HCT116 (cell line): ENCODE results near the gene POMT1. TPM values are rescaled to one million over a fixed set of nuclear protein-coding genes. Genes with fewer than 3 reads are reported as not detected.

Experiments
- ATAC-seq: fragments of 200-7000 bp; cut with Tn5 transposase; 2 replicates; pipeline ENCODE4 v1.9.1; 2020; ENCODE audit warnings: mild to moderate bottlenecking, moderate library complexity
- BruUV-seq: library from RNA; stranded (reverse); fragments of 400-500 nt; replicated peaks from 2 replicates; lab custom pipeline; 2021; lab: Mats Ljungman, UMichigan
- CTCF ChIA-PET: fragments of 300-600 bp; sonication (Branson Sonifier 250); formaldehyde crosslinking; loops from one replicate; lab custom pipeline; 2021; ENCODE audit warnings: antibody characterized with exemption; lab: Charles Lee
- POLR2A ChIA-PET: fragments of 300-600, 350-600 bp; sonication (Branson Sonifier 250); formaldehyde crosslinking; loops from one replicate; lab custom pipeline; 2021; ENCODE audit warnings: antibody characterized with exemption; lab: Charles Lee
- RAD21 ChIA-PET, 2 experiments: fragments of 300-600 bp; sonication (Branson Sonifier 250); formaldehyde crosslinking; loops; one replicate each; lab custom pipeline; 2023; ENCODE audit warnings: low total read pairs in 2 of 2; ENCODE audit not compliant: uncharacterized antibody in 2 of 2, unreplicated experiment in 2 of 2, low non-redundant PET in 1 of 2; lab: Charles Lee
- DNase-seq: peaks from one replicate; pipeline ENCODE4 v3.0.0-alpha.2; 2010; ENCODE audit warnings: low read depth, low spot score
- H2AFZ ChIP-seq: fragments of 200-600 bp; shearing (Covaris generic), sonication (generic); 2 replicates; pipeline ENCODE4 v1.6.1; 2017; ENCODE audit warnings: low read depth, mixed run types, mixed read lengths, antibody characterized with exemption, low read length; ENCODE audit not compliant: poor library complexity, severe bottlenecking
- H3K27ac ChIP-seq: 2 replicates; pipeline ENCODE4 v1.5.1; 2012; ENCODE audit warnings: low read depth, low read length
- H3K27me3 ChIP-seq: fragments of 200-600 bp; sonication (generic); 2 replicates; pipeline ENCODE4 v1.6.1; 2016; ENCODE audit warnings: mixed run types, low read length, mixed read lengths; ENCODE audit not compliant: insufficient read depth
- H3K36me3 ChIP-seq, 2 experiments: fragments of 200-500 bp in 1 of 2; fragments of 200-600 bp in 1 of 2; sonication (Bioruptor generic) in 1 of 2; sonication (generic) in 1 of 2; 2 replicates each; pipeline versions ENCODE4 v1.5.1 to v1.6.1; 2014 to 2016; ENCODE audit warnings: low read length in 2 of 2, inconsistent platforms in 1 of 2, mixed read lengths in 1 of 2, mixed run types in 1 of 2; ENCODE audit not compliant: insufficient read depth in 2 of 2, control insufficient read depth in 1 of 2
- H3K4me1 ChIP-seq, 2 experiments: fragments of 200-600 bp in 1 of 2; sonication (generic) in 1 of 2; 2 replicates each; pipeline versions ENCODE4 v1.5.1 to v1.6.1; 2012 to 2017; ENCODE audit warnings: low read length in 2 of 2, inconsistent platforms in 1 of 2, mild to moderate bottlenecking in 1 of 2, mixed read lengths in 1 of 2, mixed run types in 1 of 2, moderate library complexity in 1 of 2; ENCODE audit not compliant: insufficient read depth in 2 of 2, control insufficient read depth in 1 of 2
- H3K4me2 ChIP-seq: fragments of 200-600 bp; sonication (generic); 2 replicates; pipeline ENCODE4 v1.6.1; 2017; ENCODE audit warnings: mixed run types, low read length, mixed read lengths
- H3K4me3 ChIP-seq, 2 experiments: fragments of 200-600 bp in 1 of 2; sonication (generic) in 1 of 2; replicated peaks in 1 of 2; 2 replicates each; pipeline ENCODE4 v1.5.1; 2011 to 2016; ENCODE audit warnings: low read length in 2 of 2, control low read depth in 1 of 2, low read depth in 1 of 2, mild to moderate bottlenecking in 1 of 2, mixed read lengths in 1 of 2, mixed run types in 1 of 2
- H3K79me2 ChIP-seq: fragments of 200-600 bp; sonication (generic); 2 replicates; pipeline ENCODE4 v1.6.1; 2017; ENCODE audit warnings: mild to moderate bottlenecking, mixed run types, low read length, moderate library complexity, mixed read lengths; ENCODE audit not compliant: insufficient read depth
- H3K9ac ChIP-seq: fragments of 200-600 bp; sonication (generic); 2 replicates; pipeline ENCODE4 v1.6.1; 2016; ENCODE audit warnings: low read length, mixed read lengths
- H3K9me2 ChIP-seq: fragments of 200-600 bp; sonication (generic), shearing (Covaris generic); 2 replicates; pipeline ENCODE4 v1.6.1; 2017; ENCODE audit warnings: mixed run types, mild to moderate bottlenecking, moderate library complexity; ENCODE audit not compliant: insufficient read depth
- H3K9me3 ChIP-seq, 2 experiments: fragments of 200-500 bp in 1 of 2; fragments of 200-600 bp in 1 of 2; sonication (Bioruptor generic) in 1 of 2; sonication (generic) in 1 of 2; 2 replicates each; pipeline ENCODE4 v1.6.1; 2014 to 2017; ENCODE audit warnings: low read length in 2 of 2, mixed read lengths in 2 of 2, inconsistent platforms in 1 of 2, low read depth in 1 of 2, mild to moderate bottlenecking in 1 of 2, mixed run types in 1 of 2, moderate library complexity in 1 of 2; ENCODE audit not compliant: control insufficient read depth in 1 of 2, insufficient read depth in 1 of 2
- H4K20me1 ChIP-seq: fragments of 200-600 bp; sonication (generic), shearing (Covaris generic); 2 replicates; pipeline ENCODE4 v1.6.1; 2017; ENCODE audit warnings: mixed run types, mild to moderate bottlenecking, moderate library complexity; ENCODE audit not compliant: insufficient read depth
- CEBPB ChIP-seq: IDR thresholded peaks from 2 replicates; pipeline ENCODE4 v1.6.1; 2012; ENCODE audit warnings: low read depth
- EGR1 ChIP-seq: IDR thresholded peaks from 2 replicates; pipeline ENCODE4 v1.6.1; 2012; ENCODE audit warnings: low read depth
- EZH2phosphoT487 ChIP-seq: fragments of 200-600 bp; IDR thresholded peaks from 2 replicates; pipeline ENCODE4 v1.6.1; 2018; ENCODE audit warnings: antibody characterized with exemption, borderline replicate concordance
- RAD21 ChIP-seq: IDR thresholded peaks from 2 replicates; pipeline ENCODE4 v1.6.1; 2012; ENCODE audit warnings: low read depth, mild to moderate bottlenecking
- SIN3A ChIP-seq: IDR thresholded peaks from 2 replicates; pipeline ENCODE4 v1.6.1; 2012; ENCODE audit warnings: low read depth
- SRF ChIP-seq: IDR thresholded peaks from 2 replicates; pipeline ENCODE4 v1.6.1; 2012; ENCODE audit warnings: low read depth
- ZNF274 ChIP-seq: fragments of 200-500 bp; sonication (Bioruptor generic); IDR thresholded peaks from 2 replicates; pipeline ENCODE4 v1.6.1; 2014; ENCODE audit warnings: mild to moderate bottlenecking, low read depth, low read length, inconsistent platforms
- intact Hi-C: fragments of 100-400 bp; cut with micrococcal nuclease; formaldehyde crosslinking; loops from 2 replicates; pipeline ENCODE4 v1.10.0; 2022
- total RNA-seq: library from RNA; stranded (reverse); gene quantifications from one replicate; pipeline ENCODE4 v1.2.1, GENCODE V29; 2021; ENCODE audit not compliant: unreplicated experiment
- TF ChIP-seq, protein P1 (sequence below): IDR thresholded peaks from 2 replicates; pipeline ENCODE4 v1.6.1; 2012
- TF ChIP-seq, protein P2 (sequence below): IDR thresholded peaks from 2 replicates; pipeline ENCODE4 v1.6.1; 2012

The POMT1 gene
- total RNA-seq, 1 experiment from 2014 or later = 21.4 TPM

DNA sequence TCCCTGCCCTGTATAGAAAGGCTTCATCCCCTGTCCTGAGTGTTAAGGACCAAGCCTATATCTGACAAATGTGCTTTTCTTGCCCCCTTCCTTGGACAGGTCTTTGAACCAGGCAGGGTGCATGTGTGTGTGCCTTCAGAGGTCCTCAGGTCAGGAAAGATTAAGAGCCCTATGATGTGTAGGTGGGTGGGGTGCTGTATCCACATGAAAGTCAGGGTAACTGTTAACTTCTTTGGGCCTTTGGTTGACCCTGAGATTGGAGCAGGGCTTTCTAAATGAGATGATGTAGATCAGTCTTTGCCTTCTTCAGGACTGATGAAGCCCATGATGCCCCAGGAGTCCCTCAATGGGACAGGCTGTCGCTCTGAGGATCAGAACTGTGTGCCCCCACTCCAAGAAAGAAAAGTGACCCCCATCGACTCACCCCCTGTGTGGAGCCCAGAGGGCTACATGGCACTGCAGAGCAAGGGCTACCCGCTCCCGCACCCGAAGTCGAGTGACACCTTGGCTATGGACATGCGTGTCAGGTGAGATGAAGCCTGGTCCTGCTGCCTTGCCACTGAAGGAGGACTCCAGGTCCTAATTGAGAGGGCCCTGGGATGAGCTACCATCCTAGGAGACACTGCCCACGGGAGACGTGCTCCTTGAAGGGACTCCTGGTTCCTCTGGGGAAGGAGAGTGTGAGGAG lies 29.4 kb upstream of the POMT1 start:
- Histone ChIP-seq H3K9me2 (no peaks in the 10 kb centered on the region), H3K9ac (no peak overlapping the region), H3K79me2 (peaks cover 75% of the 10 kb centered on the region), H2AFZ (no peak overlapping the region), H3K4me1 (no peaks in the 10 kb centered on the region), H4K20me1 (no peaks in the 10 kb centered on the region), H3K4me3 (no peak overlapping the region), H3K9me3 (no peaks in the 10 kb centered on the region), H3K4me2 (no peak overlapping the region), H3K36me3 (peaks cover 59 to 76% of the 10 kb centered on the region in 2 experiments), H3K27me3 (no peaks in the 10 kb centered on the region), H3K27ac (no peak overlapping the region)
- RAD21 ChIA-PET = no interaction called here
- CTCF ChIA-PET = no interaction called here
- TF ChIP-seq EZH2phosphoT487 (no peak), SIN3A (no peak)
- BruUV-seq = no TSS peak
- intact Hi-C loops = no loop called here
- POLR2A ChIA-PET = no interaction called here
- DNase-seq (no peak), ATAC-seq (no peak)

DNA sequence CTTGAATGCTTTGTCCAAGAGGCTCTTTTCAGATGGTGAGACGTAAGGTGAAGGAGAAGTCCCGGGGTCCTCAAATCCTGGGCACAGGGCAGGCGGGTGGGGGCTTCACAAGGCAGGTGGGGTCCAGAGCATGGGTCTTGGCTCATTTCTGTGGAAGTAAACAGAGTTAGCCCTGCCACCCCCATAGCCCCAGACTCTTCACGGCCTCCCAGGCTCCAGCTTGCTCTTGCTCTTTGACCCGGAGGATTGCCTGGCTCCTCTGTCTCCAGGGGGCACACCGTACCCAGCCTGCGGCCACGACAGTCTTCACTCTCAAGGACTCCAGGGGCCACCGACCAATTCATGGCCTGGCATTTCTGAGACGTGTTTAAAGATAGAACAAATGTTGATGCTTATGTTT lies 28.8 kb upstream of the POMT1 start:
- no peaks in the 10 kb centered on the region for H3K4me1 ChIP-seq
- RAD21 ChIA-PET = no interaction called here
- peaks cover 59 to 73% of the 10 kb centered on the region in 2 experiments for H3K36me3 ChIP-seq
- no peak overlapping the region for H2AFZ ChIP-seq
- no peak overlapping the region for H3K4me3 ChIP-seq
- POLR2A ChIA-PET = no interaction called here
- ATAC-seq (no peak), DNase-seq (no peak)
- no peaks in the 10 kb centered on the region for H4K20me1 ChIP-seq
- H3K79me2 ChIP-seq = peaks cover 81% of the 10 kb centered on the region
- H3K9me2 ChIP-seq = no peaks in the 10 kb centered on the region
- no TSS peak for BruUV-seq
- no peaks in the 10 kb centered on the region for H3K9me3 ChIP-seq
- CTCF ChIA-PET = no interaction called here
- no peak overlapping the region for H3K4me2 ChIP-seq
- H3K27ac ChIP-seq = no peak overlapping the region
- intact Hi-C loops = no loop called here
- H3K27me3 ChIP-seq = no peaks in the 10 kb centered on the region
- TF ChIP-seq CEBPB (no peak), ZNF274 (no peak), SRF (no peak), RAD21 (no peak), EGR1 (no peak), SIN3A (no peak)
- TF ChIP-seq, protein P1, sequence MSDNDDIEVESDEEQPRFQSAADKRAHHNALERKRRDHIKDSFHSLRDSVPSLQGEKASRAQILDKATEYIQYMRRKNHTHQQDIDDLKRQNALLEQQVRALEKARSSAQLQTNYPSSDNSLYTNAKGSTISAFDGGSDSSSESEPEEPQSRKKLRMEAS = no peak
- TF ChIP-seq, protein P2, sequence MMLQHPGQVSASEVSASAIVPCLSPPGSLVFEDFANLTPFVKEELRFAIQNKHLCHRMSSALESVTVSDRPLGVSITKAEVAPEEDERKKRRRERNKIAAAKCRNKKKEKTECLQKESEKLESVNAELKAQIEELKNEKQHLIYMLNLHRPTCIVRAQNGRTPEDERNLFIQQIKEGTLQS = no peak
- no peak overlapping the region for H3K9ac ChIP-seq
